ENCODE measurements around the gene EFCAB13. TPM values are rescaled to one million over a fixed set of nuclear protein-coding genes. Genes with fewer than 3 reads are reported as not detected.

Gene EFCAB13
- total and polyA plus RNA-seq, 2 of the 4 experiments (the other 2 are of a cell fraction): 0.77 to 1.4 TPM

- H3K27me3 ChIP-seq (ENCODE audit: control insufficient read depth, insufficient read depth, low read length): no peaks in the 10 kb centered on the region
- TF ChIP-seq FOS (IDR thresholded peaks at IDR 0.05; ENCODE audit: low read depth, low read length) (no peak), ELK1 (IDR thresholded peaks at IDR 0.05; ENCODE audit: borderline replicate concordance, low read depth, low read length) (no peak), CEBPB (IDR thresholded peaks at IDR 0.05; ENCODE audit: low read depth, low read length) (no peak), RFX5 (IDR thresholded peaks at IDR 0.05; ENCODE audit: low read depth, low read length) (no peak), BHLHE40 (IDR thresholded peaks at IDR 0.05; ENCODE audit: low read depth, low read length) (no peak), POLR2A (IDR thresholded peaks at IDR 0.05; ENCODE audit: low read depth, low read length) (no peak), NFE2L2 (IDR thresholded peaks at IDR 0.05; ENCODE audit: low read depth, low read length) (no peak), RCOR1 (IDR thresholded peaks at IDR 0.05; ENCODE audit: insufficient replicate concordance, low read length) (no peak), RAD21 (IDR thresholded peaks at IDR 0.05; ENCODE audit: low read length) (no peak), MAFK (IDR thresholded peaks at IDR 0.05; ENCODE audit: low read depth, low read length) (no peak), USF2 (IDR thresholded peaks at IDR 0.05; ENCODE audit: low read depth, low read length) (no peak), SMC3 (IDR thresholded peaks at IDR 0.05; ENCODE audit: low read depth, low read length) (no peak)
- no peak overlapping the region for H4K8ac ChIP-seq (ENCODE audit: low read depth in 2 of 2, low read length in 2 of 2)
- in situ Hi-C loops (cut with MboI; ENCODE audit: low sequenced_read_pairs) (no loop called here), dilution Hi-C loops (cut with HindIII; ENCODE audit: low sequenced_read_pairs, unreplicated experiment) (no loop called here), intact Hi-C loops (cut with micrococcal nuclease) (no loop called here)
- no peak overlapping the region for H3K18ac ChIP-seq (ENCODE audit: low read depth, low read length)
- no peak overlapping the region for H3K27ac ChIP-seq (ENCODE audit: insufficient read depth, low read length)
- no peak overlapping the region for H2AFZ ChIP-seq (replicated peaks; ENCODE audit: low read length, poor library complexity)
- WGBS, 2 experiments (ENCODE audit: extremely low coverage in 2 of 2, insufficient read length in 1 of 2): 67% methylated on average over 1 of the region's 4 CpGs; no CpG with 5 or more reads in 1 of the 2 experiments
- H2BK15ac ChIP-seq (ENCODE audit: low read depth, low read length): no peak overlapping the region
- no peak overlapping the region for H2BK5ac ChIP-seq (ENCODE audit: low read depth, low read length, poor library complexity, severe bottlenecking)
- peaks cover 4 to 11% of the 10 kb centered on the region in 2 experiments; a peak in 3 of 4 replicates for H3K79me1 ChIP-seq (ENCODE audit: low read depth in 1 of 2, low read length in 2 of 2)
- H3K4me3 ChIP-seq (ENCODE audit: insufficient read depth, low read depth, low read length): no peak overlapping the region
- no peak overlapping the region for H4K91ac ChIP-seq (ENCODE audit: insufficient read depth, low read depth, low read length)
- H2AK9ac ChIP-seq (replicated peaks; ENCODE audit: low read depth, low read length, poor library complexity): no peak overlapping the region
- ChIA-PET POLR2A (ENCODE audit: unreplicated experiment) (no interaction called here), CTCF (interaction anchor here (0.6 kb wide), 1 partner anchor 10 kb away, joined by 5 read pairs; no protein-coding TSS in a partner anchor)
- H3K56ac ChIP-seq (ENCODE audit: extremely low read depth, insufficient read depth, low read length): no peak overlapping the region
- H3K9me1 ChIP-seq (ENCODE audit: insufficient read depth, low read length): peaks cover 24% of the 10 kb centered on the region
- no peak overlapping the region for H3K23ac ChIP-seq (ENCODE audit: low read depth, low read length)
- H4K20me1 ChIP-seq (ENCODE audit: insufficient read depth, low read length): no peaks in the 10 kb centered on the region
- H3K4me1 ChIP-seq (ENCODE audit: control insufficient read depth, insufficient read depth, low read length): peaks cover 6% of the 10 kb centered on the region
- H2AK5ac ChIP-seq (ENCODE audit: low read depth, low read length): peak overlapping the region; percentile 33; the same call in 1 of the 2 replicates
- no peak overlapping the region for H4K5ac ChIP-seq (ENCODE audit: low read depth, low read length)
- DNase-seq (no peak), ATAC-seq (ENCODE audit: low read depth) (no peak)
- H3K14ac ChIP-seq (replicated peaks; ENCODE audit: low read depth, low read length): no peak overlapping the region
- H3K9me3 ChIP-seq (ENCODE audit: control insufficient read depth, insufficient read depth, low read length): peaks cover 2% of the 10 kb centered on the region; the same call in 1 of the 2 replicates
- no peak overlapping the region for H2BK20ac ChIP-seq (ENCODE audit: low read depth, low read length)
- H3K9ac ChIP-seq (ENCODE audit: low read depth, low read length): no peak overlapping the region
- peaks cover 47% of the 10 kb centered on the region for H3K36me3 ChIP-seq (ENCODE audit: control insufficient read depth, insufficient read depth, low read length)
- no peak overlapping the region for H3K4me2 ChIP-seq (ENCODE audit: low read depth, low read length)
- H2BK120ac ChIP-seq (ENCODE audit: low read depth, low read length): no peak overlapping the region
- BruUV-seq (replicated peaks): no TSS peak
- H3K4ac ChIP-seq (ENCODE audit: low read depth, low read length): no peak overlapping the region
Measured at GRCh38 chr17:47297661-47298400, 25.9 kb upstream of the EFCAB13 start.

All from IMR-90 (cell line).